SK-N-SH treated with all-trans-retinoic acid at 6 μM for 48 hours (cell line): Measurements from ENCODE around the gene RABGAP1L.
"Not testable (repeated sequence)": the region's sequence is repeated elsewhere in the genome, so short reads cannot be mapped to it uniquely, and the experiment has no call there.

ENCODE experiments used
- ARNTL ChIP-seq: fragments of 450-650 bp; formaldehyde crosslinking; IDR thresholded peaks from 2 replicates; pipeline ENCODE4 v1.5.0; 2020; ENCODE audit warnings: low read depth, mild to moderate bottlenecking, moderate library complexity, borderline replicate concordance
- CSRNP3 ChIP-seq: fragments of 250-450 bp; sonication (Bioruptor Pico); IDR thresholded peaks from 2 replicates; pipeline ENCODE4 v1.5.1; 2021; ENCODE audit warnings: mild to moderate bottlenecking, moderate library complexity
- ESRRG ChIP-seq: fragments of 250-450 bp; sonication (Bioruptor Pico); IDR thresholded peaks from 2 replicates; pipeline ENCODE4 v1.6.1; 2021; ENCODE audit warnings: mild to moderate bottlenecking
- GLIS3 ChIP-seq: fragments of 250-450 bp; sonication (Bioruptor Pico); IDR thresholded peaks from 2 replicates; pipeline ENCODE4 v1.5.0; 2020; ENCODE audit warnings: mild to moderate bottlenecking, moderate library complexity
- PATZ1 ChIP-seq: fragments of 250-450 bp; sonication (Bioruptor Pico); IDR thresholded peaks from 2 replicates; pipeline ENCODE4 v1.8.0; 2020; ENCODE audit warnings: mild to moderate bottlenecking, moderate library complexity, borderline replicate concordance
- POU6F1 ChIP-seq: fragments of 250-450 bp; sonication (Bioruptor Pico); IDR thresholded peaks from 2 replicates; pipeline ENCODE4 v1.8.0; 2021; ENCODE audit warnings: low read depth, mild to moderate bottlenecking, moderate library complexity, borderline replicate concordance
- RARB ChIP-seq: fragments of 250-450 bp; sonication (Bioruptor Pico); IDR thresholded peaks from 2 replicates; pipeline ENCODE4 v1.8.0; 2021; ENCODE audit warnings: mild to moderate bottlenecking, moderate library complexity
- SNAI2 ChIP-seq: fragments of 250-450 bp; sonication (Bioruptor Pico); IDR thresholded peaks from 2 replicates; pipeline ENCODE4 v1.5.0; 2020; ENCODE audit warnings: mild to moderate bottlenecking, moderate library complexity
- TSHZ2 ChIP-seq: fragments of 250-450 bp; sonication (Bioruptor Pico); IDR thresholded peaks from 2 replicates; pipeline ENCODE4 v1.5.0; 2020; ENCODE audit warnings: mild to moderate bottlenecking, moderate library complexity
- ZFP3 ChIP-seq: fragments of 250-450 bp; sonication (Bioruptor Pico); IDR thresholded peaks from 2 replicates; pipeline ENCODE4 v1.5.0; 2020; ENCODE audit warnings: mild to moderate bottlenecking, moderate library complexity
- ZFP30 ChIP-seq: fragments of 450-650 bp; formaldehyde crosslinking; IDR thresholded peaks from 2 replicates; pipeline ENCODE4 v1.5.0; 2022; ENCODE audit warnings: mild to moderate bottlenecking, moderate library complexity
- ZNF70 ChIP-seq: fragments of 450-650 bp; formaldehyde crosslinking; IDR thresholded peaks from 2 replicates; pipeline ENCODE4 v1.5.0; 2020; ENCODE audit warnings: mild to moderate bottlenecking, moderate library complexity

- TF ChIP-seq ZFP3 (CRISPR knock-in tag); ZFP30 (CRISPR knock-in tag); TSHZ2 (CRISPR knock-in tag); ESRRG (CRISPR knock-in tag); PATZ1 (CRISPR knock-in tag); POU6F1 (CRISPR knock-in tag); ARNTL (CRISPR knock-in tag); RARB (CRISPR knock-in tag); CSRNP3 (CRISPR knock-in tag); ZNF70; GLIS3 (CRISPR knock-in tag); SNAI2 (CRISPR knock-in tag): not testable (repeated sequence)
These were observed 429.3 kb downstream of the RABGAP1L start for GRCh38 chr1:174588618-174589017.
